GM13977 (cell line): ENCODE measurements around the gene ADPRS.
A peak's percentile ranks its signal among the peaks of the same experiment; 100 is the strongest.

Experiments
- DNase-seq: peaks from one replicate; pipeline ENCODE4 v3.0.0; 2012; ENCODE audit warnings: low spot score
- in situ Hi-C: fragments of 300-500 bp; cut with MboI; formaldehyde crosslinking; loops from one replicate; pipeline ENCODE4 v1.12.0; 2022; ENCODE audit warnings: low sequenced_read_pairs, low pct_unique_long_range_greater_than_20kb, mixed read lengths, inconsistent platforms; ENCODE audit not compliant: unreplicated experiment
- TF ChIP-seq, protein P1 (sequence below): IDR thresholded peaks from 2 replicates; pipeline ENCODE4 v1.5.1; 2012; ENCODE audit warnings: mild to moderate bottlenecking, control low read depth; ENCODE audit not compliant: insufficient read depth; ENCODE audit errors: extremely low read depth, missing control alignments

The ADPRS gene

GRCh38 chr1:36083219-36083618, 5.5 kb upstream of the ADPRS start:
- TF ChIP-seq, protein P1, sequence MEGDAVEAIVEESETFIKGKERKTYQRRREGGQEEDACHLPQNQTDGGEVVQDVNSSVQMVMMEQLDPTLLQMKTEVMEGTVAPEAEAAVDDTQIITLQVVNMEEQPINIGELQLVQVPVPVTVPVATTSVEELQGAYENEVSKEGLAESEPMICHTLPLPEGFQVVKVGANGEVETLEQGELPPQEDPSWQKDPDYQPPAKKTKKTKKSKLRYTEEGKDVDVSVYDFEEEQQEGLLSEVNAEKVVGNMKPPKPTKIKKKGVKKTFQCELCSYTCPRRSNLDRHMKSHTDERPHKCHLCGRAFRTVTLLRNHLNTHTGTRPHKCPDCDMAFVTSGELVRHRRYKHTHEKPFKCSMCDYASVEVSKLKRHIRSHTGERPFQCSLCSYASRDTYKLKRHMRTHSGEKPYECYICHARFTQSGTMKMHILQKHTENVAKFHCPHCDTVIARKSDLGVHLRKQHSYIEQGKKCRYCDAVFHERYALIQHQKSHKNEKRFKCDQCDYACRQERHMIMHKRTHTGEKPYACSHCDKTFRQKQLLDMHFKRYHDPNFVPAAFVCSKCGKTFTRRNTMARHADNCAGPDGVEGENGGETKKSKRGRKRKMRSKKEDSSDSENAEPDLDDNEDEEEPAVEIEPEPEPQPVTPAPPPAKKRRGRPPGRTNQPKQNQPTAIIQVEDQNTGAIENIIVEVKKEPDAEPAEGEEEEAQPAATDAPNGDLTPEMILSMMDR = no peak
- DNase-seq = no peak
- in situ Hi-C loops = no loop called here

- TF ChIP-seq, protein P1 = no peak
- DNase-seq = peak; percentile 70
- in situ Hi-C loops = no loop called here
Observed at GRCh38 chr1:36083635-36084496, 4.8 kb upstream of the ADPRS start, which contains the start of gene TEKT2. Gene TEKT2 (plus strand): TSS chr1:36084094. CDS start chr1:36084922, 828 bp downstream.

DNA sequence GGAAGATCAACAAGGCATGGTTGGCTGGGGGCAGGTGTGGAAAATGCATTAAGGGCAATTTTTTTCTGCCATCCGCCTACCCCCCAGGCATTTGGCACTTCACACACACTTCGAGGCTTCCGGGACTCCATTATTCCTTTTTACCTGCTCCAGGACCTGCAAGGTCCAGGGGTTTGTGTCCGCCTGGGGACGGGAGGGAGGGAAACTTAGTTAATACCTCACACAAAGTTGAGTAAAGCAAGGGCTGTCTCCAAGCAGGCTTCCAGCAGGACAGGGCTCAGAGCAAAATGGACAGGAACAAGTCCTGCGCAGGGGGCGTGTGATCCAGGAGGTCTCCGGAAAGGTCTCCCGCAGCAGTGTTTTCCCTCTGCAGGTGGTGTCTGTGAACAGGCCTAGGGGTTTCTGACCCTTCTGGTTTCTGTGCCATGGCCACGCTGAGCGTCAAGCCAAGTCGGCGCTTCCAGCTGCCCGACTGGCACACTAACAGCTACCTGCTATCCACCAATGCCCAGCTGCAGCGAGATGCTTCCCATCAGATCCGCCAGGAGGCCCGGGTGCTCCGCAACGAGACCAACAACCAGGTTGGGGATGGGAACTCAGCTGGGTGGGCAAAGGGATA, 4.1 kb upstream of the ADPRS start:
- in situ Hi-C loops = no loop called here
- TF ChIP-seq, protein P1 = no peak
- DNase-seq = no peak

GRCh38 chr1:36085126-36085525, 3.6 kb upstream of the ADPRS start:
- TF ChIP-seq, protein P1 = no peak
- no peak for DNase-seq
- in situ Hi-C loops = no loop called here

DNA sequence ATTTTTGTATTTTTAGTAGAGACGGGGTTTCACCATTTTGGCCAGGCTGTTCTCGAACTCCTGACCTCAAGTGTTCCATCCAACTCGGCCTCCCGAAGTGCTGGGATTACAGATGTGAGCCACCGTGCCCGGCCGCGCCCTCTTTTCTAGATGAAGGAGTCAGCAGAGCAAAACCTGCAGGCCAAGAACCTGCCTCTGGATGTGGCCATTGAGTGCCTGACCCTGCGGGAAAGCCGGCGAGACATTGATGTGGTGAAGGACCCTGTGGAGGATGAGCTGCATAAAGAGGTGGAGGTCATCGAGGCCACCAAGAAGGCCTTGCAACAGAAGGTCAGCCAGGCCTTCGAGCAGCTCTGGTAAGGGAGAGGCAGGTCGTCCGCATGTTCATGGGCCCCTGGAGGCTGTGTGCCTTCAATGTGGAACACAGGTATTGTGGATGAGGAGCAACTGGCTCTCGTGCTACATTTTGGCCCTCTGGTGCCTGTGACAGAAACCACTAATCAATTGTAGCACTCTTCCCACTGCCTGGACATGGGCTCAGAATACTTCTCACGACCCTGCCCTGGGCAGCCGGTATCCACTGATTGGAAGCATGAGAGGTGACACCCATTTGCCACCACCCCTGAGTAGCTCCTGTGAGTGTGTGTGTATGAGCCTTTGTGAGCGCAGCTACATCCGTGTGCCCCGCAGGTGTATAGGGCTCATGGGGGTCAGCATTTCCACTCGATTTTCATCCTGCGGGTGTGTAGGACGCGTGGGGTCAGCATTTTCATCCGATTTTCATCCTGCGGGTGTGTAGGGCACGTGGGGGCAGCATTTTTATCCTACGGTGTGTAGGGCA, 2.8 kb upstream of the ADPRS start:
- TF ChIP-seq, protein P1 = no peak
- DNase-seq = no peak
- in situ Hi-C loops = no loop called here

- DNase-seq = no peak
- TF ChIP-seq, protein P1 = no peak
- in situ Hi-C loops = no loop called here
Observed at GRCh38 chr1:36086529-36087232, 2.0 kb upstream of the ADPRS start.
